Lung (tissue), 12 donors: ENCODE results near the gene MLLT3. TPM values are rescaled to one million over a fixed set of nuclear protein-coding genes. Genes with fewer than 3 reads are reported as not detected.

Experiments used
- ATAC-seq: fragments of 200-7000 bp; cut with Tn5 transposase; one replicate; pipeline ENCODE4 v1.9.1; 2020; ENCODE audit warnings: moderate number of reproducible peaks; ENCODE audit not compliant: insufficient read depth, low FRiP score
- DNase-seq, 3 donors: peaks; one replicate each; pipeline ENCODE4 v3.0.0-alpha.2; 2013 to 2017
- H3K27ac ChIP-seq, 2 donors: one replicate each; pipeline ENCODE4 v1.5.1; 2013; ENCODE audit warnings: mild to moderate bottlenecking in 2 of 2, moderate library complexity in 2 of 2, control low read depth in 1 of 2, inconsistent platforms in 1 of 2, low read depth in 1 of 2, low read length in 1 of 2
- H3K27me3 ChIP-seq, 3 donors: one replicate each; pipeline ENCODE4 v1.5.1; 2013; ENCODE audit warnings: low read length in 2 of 3; ENCODE audit not compliant: control insufficient read depth in 3 of 3, insufficient read depth in 3 of 3
- H3K36me3 ChIP-seq, 4 donors: one replicate each; pipeline ENCODE4 v1.5.1; 2013; ENCODE audit warnings: low read length in 4 of 4, mild to moderate bottlenecking in 1 of 4, moderate library complexity in 1 of 4; ENCODE audit not compliant: control insufficient read depth in 4 of 4, insufficient read depth in 4 of 4
- H3K4me1 ChIP-seq, 5 donors: one replicate each; pipeline ENCODE4 v1.5.1; 2013; ENCODE audit warnings: low read length in 5 of 5, mild to moderate bottlenecking in 2 of 5, moderate library complexity in 1 of 5; ENCODE audit not compliant: control insufficient read depth in 5 of 5, insufficient read depth in 5 of 5
- H3K4me3 ChIP-seq: one replicate; pipeline ENCODE4 v1.5.1; 2013; ENCODE audit warnings: mild to moderate bottlenecking, control low read depth, moderate library complexity
- H3K9ac ChIP-seq, 2 donors: one replicate each; pipeline ENCODE4 v1.5.1; 2013; ENCODE audit warnings: low read length in 2 of 2, control low read depth in 1 of 2; ENCODE audit not compliant: insufficient read depth in 1 of 2
- H3K9me3 ChIP-seq, 4 donors: one replicate each; pipeline ENCODE4 v1.5.1; 2013; ENCODE audit warnings: low read length in 3 of 4, mild to moderate bottlenecking in 1 of 4, moderate library complexity in 1 of 4; ENCODE audit not compliant: control insufficient read depth in 4 of 4, insufficient read depth in 3 of 4
- WGBS, 2 donors: extraction: QIAGEN DNeasy Blood & Tissue Kit; methylation state at CpG; one replicate each; pipeline ENCODE4 v1.1.7; 2013; 5-methylcytosine and 5-hydroxymethylcytosine counted together
- polyA plus RNA-seq, 2 donors: library from polyadenylated mRNA; stranded (reverse); fragments of 200-250 nt; gene quantifications; one replicate each; pipeline ENCODE4 v1.2.1, GENCODE V29; 2013
- total RNA-seq, 2 donors: library from RNA; depleted of rRNA in 1 of 2; stranded (reverse); fragments of >200 nt in 1 of 2; gene quantifications; one replicate each; pipeline ENCODE4 v1.2.1, GENCODE V29; 2014 to 2021
- TF ChIP-seq, protein P1 (sequence below): IDR thresholded peaks from 2 replicates; pipeline ENCODE4 v1.5.1; 2012; ENCODE audit warnings: mild to moderate bottlenecking; ENCODE audit errors: control extremely low read depth, extremely low read depth
- donor health status: control.
- donor health status: control.
- donor health status: Bipolar disorder and iron deficiency.
- donor health status: healthy.
- donor health status: DM: yes; HTN: yes; CAD: no.

The MLLT3 gene
- total and polyA plus RNA-seq, 4 donors = 7.1 to 43.1 (median 13.7) TPM

GRCh38 chr9:20500101-20500500 is 122.2 kb downstream of the MLLT3 start:
- H3K27ac ChIP-seq = no peak overlapping the region
- ATAC-seq = no peak
- H3K4me3 ChIP-seq = no peak overlapping the region
- DNase-seq = no peak
- 98% methylated on average over 2 of the region's 2 CpGs for WGBS, 2 donors
- no peaks in the 10 kb centered on the region for H3K36me3 ChIP-seq
- TF ChIP-seq, protein P1, sequence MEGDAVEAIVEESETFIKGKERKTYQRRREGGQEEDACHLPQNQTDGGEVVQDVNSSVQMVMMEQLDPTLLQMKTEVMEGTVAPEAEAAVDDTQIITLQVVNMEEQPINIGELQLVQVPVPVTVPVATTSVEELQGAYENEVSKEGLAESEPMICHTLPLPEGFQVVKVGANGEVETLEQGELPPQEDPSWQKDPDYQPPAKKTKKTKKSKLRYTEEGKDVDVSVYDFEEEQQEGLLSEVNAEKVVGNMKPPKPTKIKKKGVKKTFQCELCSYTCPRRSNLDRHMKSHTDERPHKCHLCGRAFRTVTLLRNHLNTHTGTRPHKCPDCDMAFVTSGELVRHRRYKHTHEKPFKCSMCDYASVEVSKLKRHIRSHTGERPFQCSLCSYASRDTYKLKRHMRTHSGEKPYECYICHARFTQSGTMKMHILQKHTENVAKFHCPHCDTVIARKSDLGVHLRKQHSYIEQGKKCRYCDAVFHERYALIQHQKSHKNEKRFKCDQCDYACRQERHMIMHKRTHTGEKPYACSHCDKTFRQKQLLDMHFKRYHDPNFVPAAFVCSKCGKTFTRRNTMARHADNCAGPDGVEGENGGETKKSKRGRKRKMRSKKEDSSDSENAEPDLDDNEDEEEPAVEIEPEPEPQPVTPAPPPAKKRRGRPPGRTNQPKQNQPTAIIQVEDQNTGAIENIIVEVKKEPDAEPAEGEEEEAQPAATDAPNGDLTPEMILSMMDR = no peak
- H3K9ac ChIP-seq = no peak overlapping the region
- H3K27me3 ChIP-seq = no peaks in the 10 kb centered on the region
- H3K4me1 ChIP-seq = peaks cover 0 to 1% (median 0%) of the 10 kb centered on the region in 5 donors
- H3K9me3 ChIP-seq = no peaks in the 10 kb centered on the region

DNA sequence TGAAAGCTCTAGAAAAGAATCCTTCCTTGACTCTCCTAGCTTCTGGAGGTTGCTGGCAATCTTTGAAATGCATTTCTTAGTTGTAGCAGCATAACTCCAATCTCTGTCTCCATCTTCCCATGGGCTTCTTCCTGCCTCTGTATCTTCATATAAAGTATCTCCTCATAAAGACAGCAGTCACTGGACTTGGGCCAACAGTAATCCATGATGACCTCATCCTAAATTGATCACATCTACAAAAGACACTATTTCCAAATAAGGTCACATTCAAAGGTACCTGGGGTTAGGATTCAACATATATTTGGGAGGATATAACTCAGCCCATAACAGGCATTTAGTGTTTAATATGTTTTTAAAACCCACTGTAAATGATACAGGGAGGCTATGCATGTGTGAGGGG is 123.3 kb downstream of the MLLT3 start:
- Histone ChIP-seq H3K36me3 (no peaks in the 10 kb centered on the region), H3K27me3 (no peaks in the 10 kb centered on the region), H3K9me3 (no peaks in the 10 kb centered on the region), H3K9ac (no peak overlapping the region), H3K4me3 (no peak overlapping the region), H3K27ac (no peak overlapping the region), H3K4me1 (peaks cover 0 to 3% (median 0%) of the 10 kb centered on the region in 5 donors)
- no peak for ATAC-seq
- TF ChIP-seq, protein P1 = no peak
- DNase-seq = no peak

DNA sequence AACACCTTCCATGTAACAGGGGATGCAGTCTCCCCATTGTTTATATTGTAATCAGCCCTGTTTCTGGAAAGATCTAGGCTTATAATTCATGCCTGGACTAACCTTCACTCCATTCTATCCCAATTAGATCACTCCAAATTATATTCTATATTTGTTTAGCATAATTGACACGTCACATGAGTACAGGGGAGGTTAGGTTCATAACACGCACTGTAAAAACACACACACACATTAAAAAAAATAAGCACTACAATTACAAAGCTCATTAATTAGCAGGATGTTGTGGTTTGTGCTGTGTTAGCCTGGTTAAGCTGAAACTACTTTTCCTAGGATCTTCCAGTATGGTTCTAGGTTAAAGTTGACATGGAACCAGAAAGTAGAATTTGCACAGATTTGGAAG is 126.0 kb downstream of the MLLT3 start:
- no peaks in the 10 kb centered on the region for H3K36me3 ChIP-seq
- no peak for DNase-seq
- H3K4me1 ChIP-seq = peaks cover 0 to 3% (median 0%) of the 10 kb centered on the region in 5 donors
- TF ChIP-seq, protein P1 = no peak
- WGBS, 2 donors = 76 to 78% methylated on average over 2 of the region's 2 CpGs
- H3K27me3 ChIP-seq = no peaks in the 10 kb centered on the region
- no peak overlapping the region for H3K27ac ChIP-seq
- H3K9ac ChIP-seq = no peak overlapping the region
- no peak overlapping the region for H3K4me3 ChIP-seq
- H3K9me3 ChIP-seq = no peaks in the 10 kb centered on the region
- ATAC-seq = no peak

- Histone ChIP-seq H3K4me3 (no peak overlapping the region), H3K9me3 (no peaks in the 10 kb centered on the region), H3K27ac (no peak overlapping the region), H3K4me1 (peaks cover 0 to 3% (median 0%) of the 10 kb centered on the region in 5 donors), H3K36me3 (no peaks in the 10 kb centered on the region), H3K9ac (no peak overlapping the region), H3K27me3 (no peaks in the 10 kb centered on the region)
- TF ChIP-seq, protein P1 = no peak
- DNase-seq (no peak), ATAC-seq (no peak)
- 88 to 89% methylated on average over 3 of the region's 3 CpGs for WGBS, 2 donors
Observed at GRCh38 chr9:20495098-20495497, 127.2 kb downstream of the MLLT3 start.
